NCI-H1105 treated with DMSO at 0.1 percent for 48 hours (cell line): ENCODE results near the gene TALDO1.

Experiments
- DNase-seq: peaks from one replicate; lab custom pipeline; 2025; lab: John Stamatoyannopoulos, UW

TALDO1 gene

GRCh38 chr11:801097-801780 lies 54.0 kb downstream of the TALDO1 start:
- DNase-seq = no peak

- DNase-seq = no peak
Measured at GRCh38 chr11:802018-802617, 54.9 kb downstream of the TALDO1 start.

GRCh38 chr11:802693-803466 lies 55.6 kb downstream of the TALDO1 start:
- no peak for DNase-seq

- no peak for DNase-seq
Measured at GRCh38 chr11:803467-803742, 56.1 kb downstream of the TALDO1 start.

- DNase-seq = peak; percentile 87
Measured at GRCh38 chr11:803770-804598, 56.7 kb downstream of the TALDO1 start.

GRCh38 chr11:804599-804964 lies 57.3 kb downstream of the TALDO1 start:
- DNase-seq = peak; percentile 71

- no peak for DNase-seq
Measured at GRCh38 chr11:808427-809286, 61.4 kb downstream of the TALDO1 start.

- peak; percentile 93 for DNase-seq
Measured at GRCh38 chr11:809287-810039, 62.2 kb downstream of the TALDO1 start, which contains the start of gene RPLP2. RPLP2 (plus strand) TSS chr11:809967; CDS start chr11:810235, 268 bp downstream.

GRCh38 chr11:810040-810567 lies 62.8 kb downstream of the TALDO1 start:
- DNase-seq = no peak

GRCh38 chr11:811446-812245 lies 64.4 kb downstream of the TALDO1 start:
- DNase-seq = no peak

- no peak for DNase-seq
Measured at GRCh38 chr11:812390-812789, 65.1 kb downstream of the TALDO1 start.

- DNase-seq = no peak
Measured at GRCh38 chr11:813072-813455, 65.8 kb downstream of the TALDO1 start.

- no peak for DNase-seq
Measured at GRCh38 chr11:813456-814096, 66.3 kb downstream of the TALDO1 start.
